GM21367 (cell line): ENCODE data around the gene ZNF219.

Source experiments
- ATAC-seq: cut with Tn5 transposase; IDR thresholded peaks from one replicate; pipeline ENCODE4 v1.9.1; 2021; ENCODE audit not compliant: unreplicated experiment

ZNF219 gene

DNA sequence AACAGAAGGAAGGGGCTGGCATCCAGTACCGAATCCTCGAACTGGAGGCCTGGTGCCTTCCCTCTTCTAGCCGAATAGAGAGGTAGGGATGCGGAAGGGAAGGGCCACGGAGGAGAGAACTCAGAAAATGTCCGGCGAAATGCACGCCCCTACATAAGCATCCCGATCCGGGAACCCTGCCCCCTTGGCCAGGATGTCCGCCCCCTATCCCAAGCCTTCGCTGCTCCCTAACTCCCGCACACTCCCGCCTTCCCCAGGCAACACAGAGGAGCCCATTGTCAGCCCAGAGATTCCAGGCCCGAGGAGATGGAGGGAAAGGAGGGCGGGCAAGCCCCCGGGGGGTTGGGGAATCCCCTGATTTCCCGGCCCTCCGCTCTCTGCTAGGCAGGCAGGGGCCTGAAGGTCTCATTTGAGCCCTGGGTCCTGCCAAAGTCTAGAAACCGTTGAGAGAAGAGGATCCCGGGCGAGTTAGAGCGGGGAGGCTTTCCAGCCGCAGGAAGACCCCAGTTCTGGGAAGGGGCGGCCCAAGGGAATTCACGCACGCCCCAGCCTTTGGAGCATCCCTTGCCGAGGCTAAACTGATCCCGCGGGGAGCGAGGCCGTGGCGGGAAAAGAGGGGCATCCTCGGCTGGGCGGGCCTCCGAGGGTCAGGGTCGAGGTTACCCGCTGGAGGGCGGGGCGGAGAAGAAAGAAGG is 28.9 kb downstream of the ZNF219 start:
- ATAC-seq, result no peak

DNA sequence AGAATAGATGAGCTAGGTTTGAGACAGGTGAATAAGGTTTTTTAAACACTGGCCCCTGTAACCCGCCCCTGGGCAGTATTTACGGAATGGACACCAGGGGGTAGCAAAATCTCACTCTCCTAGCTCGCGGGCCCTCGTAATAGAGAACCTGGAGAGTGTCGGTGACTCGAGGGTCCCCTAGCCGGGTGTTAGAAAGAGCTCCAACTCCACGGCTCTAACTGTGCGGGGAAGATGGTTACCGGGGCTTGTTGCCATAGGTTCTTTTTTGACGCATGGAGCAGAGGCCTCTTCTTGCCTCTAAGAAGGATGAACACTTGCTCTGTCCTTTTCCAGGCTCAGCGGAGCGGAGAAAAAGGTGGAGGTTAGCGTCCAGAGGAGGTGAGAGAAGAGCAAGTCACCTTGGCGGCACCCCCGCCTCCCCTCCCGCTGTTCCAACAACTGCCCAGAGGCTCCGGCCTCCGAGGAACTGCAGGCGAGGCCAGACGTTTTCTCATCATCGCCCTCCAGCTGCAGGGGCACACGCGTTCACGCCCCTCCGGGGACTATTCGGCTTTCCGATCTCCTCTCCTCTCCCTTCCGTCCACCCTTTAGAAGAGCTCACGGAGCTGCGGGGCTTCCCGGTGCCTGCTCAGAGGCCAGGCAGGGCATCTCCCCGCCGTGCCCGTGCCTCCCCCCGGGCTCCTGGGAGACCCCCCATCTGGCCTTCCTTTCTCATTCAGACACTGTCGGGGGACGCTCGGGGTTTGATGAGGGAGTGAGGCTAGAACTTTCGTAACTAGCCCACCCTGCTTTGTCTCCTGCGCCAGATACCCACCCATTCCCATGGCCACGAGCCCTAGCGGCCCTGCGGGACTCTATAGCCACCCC is 29.7 kb downstream of the ZNF219 start:
- ATAC-seq, result no peak

GRCh38 chr14:21066882-21067502 is 31.5 kb downstream of the ZNF219 start:
- ATAC-seq, result no peak

GRCh38 chr14:21063479-21063878 is 35.0 kb downstream of the ZNF219 start:
- ATAC-seq, result no peak

GRCh38 chr14:21061347-21061668 is 37.1 kb downstream of the ZNF219 start:
- ATAC-seq, result no peak

DNA sequence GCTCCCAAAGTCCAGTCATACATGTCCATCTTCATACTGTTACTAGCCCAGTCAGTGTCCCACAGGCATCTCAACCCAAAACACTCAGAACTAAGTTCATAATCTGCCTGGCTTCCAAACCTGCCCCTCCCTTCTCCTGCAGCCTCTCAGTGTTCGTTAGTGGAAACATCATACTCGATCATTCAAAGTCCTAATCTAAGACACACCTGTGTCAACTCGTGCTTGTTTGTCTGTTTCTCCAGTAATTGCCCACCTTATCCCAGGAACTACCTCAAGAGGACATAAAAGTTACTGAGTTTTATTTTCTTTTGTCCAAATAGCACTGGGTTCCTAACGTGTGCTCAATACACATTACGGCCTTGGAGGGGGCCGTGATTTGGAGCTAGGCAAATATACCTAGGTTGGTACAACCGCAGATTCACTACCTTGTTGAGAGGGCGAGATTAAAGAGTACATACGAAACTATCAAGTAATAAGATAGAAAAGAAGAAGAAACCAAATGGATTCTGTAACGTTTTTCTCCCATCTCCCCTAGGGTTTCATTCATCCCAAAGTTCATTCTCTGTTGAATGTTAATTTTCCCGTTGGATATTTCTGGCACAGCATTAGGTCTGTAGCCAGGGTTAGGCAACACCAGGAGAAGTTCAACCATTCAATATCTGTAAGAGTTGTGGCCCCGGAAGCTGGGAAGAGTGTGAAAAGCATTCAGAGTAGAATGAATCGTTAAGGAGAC is 37.7 kb downstream of the ZNF219 start:
- no peak for ATAC-seq

DNA sequence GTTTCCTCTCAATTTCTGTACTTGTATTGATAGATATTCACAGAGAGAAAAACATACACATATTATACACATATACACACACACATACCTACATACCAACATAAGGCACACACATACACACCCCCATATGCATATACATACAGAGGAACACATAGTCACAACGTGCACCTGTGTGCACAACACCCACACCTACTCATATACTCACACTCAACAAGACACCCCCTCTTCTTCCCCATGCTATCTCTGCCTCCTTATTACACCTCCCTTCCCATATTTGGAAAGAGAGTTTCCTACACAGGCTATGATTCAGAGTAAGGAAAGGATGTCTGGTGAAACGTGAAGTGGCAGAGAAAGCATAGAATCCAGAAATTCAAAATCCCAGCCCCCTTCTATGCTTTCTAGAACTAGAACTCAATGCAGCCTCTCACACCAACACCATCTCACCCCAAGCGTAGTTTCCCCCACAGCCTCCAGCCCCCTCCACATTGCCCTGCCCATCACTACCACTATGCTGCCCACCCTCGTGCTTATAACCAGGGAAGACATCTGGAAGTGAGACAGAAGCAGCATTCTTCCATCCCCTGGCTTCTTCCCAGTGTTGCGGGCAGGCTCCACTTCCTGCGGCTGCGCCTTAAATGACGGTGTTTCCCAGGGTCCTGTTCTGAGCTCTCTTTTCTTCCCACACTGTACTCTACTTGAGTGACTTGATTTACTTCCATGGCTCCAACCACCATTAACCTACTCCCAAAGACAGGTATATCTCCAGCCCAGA is 38.4 kb downstream of the ZNF219 start:
- ATAC-seq, result no peak

- ATAC-seq, result no peak
Measured at GRCh38 chr14:21058903-21059302, 39.6 kb downstream of the ZNF219 start.

GRCh38 chr14:21057803-21058675 is 40.4 kb downstream of the ZNF219 start, which contains the start of gene RNASE8:
TSS of gene RNASE8 (plus strand) at chr14:21057822. CDS start at chr14:21057893, 71 bp downstream.
- ATAC-seq, result no peak

DNA sequence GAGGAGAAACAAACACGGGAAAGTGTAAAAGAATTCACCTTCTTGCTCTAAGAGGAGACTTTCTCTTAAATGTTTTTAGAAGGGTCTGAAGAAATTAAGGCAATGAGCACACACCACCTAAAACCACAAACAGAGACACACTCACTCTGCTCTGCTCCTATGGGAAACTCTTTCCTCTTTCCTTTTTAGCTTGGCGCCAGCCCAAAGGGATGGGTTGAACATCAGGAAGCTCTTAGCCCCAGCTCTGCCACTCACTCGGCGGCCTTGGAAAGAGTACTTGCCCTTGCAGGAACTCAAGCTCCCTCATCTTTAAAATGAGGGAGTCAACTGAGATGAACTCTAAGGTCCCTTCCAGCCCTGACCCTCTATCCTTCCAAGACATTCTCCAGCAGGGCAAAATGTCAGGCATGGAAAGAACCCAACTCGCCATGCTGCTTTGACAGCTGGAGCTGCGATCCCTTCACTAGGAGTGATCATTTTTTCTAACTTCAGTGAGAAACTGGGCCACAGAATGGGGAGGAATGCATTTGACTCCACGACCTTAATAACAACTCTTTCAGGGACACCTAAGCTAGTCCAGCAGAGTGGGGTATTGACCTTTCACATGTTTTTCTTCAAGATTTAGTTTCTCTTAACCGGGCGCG is 41.8 kb downstream of the ZNF219 start:
- ATAC-seq, result no peak

- no peak for ATAC-seq
Measured at GRCh38 chr14:21055432-21056117, 42.9 kb downstream of the ZNF219 start.

GRCh38 chr14:21054768-21055145 is 43.7 kb downstream of the ZNF219 start:
- ATAC-seq, result no peak

GRCh38 chr14:21054123-21054767 is 44.2 kb downstream of the ZNF219 start:
- ATAC-seq, result no peak

DNA sequence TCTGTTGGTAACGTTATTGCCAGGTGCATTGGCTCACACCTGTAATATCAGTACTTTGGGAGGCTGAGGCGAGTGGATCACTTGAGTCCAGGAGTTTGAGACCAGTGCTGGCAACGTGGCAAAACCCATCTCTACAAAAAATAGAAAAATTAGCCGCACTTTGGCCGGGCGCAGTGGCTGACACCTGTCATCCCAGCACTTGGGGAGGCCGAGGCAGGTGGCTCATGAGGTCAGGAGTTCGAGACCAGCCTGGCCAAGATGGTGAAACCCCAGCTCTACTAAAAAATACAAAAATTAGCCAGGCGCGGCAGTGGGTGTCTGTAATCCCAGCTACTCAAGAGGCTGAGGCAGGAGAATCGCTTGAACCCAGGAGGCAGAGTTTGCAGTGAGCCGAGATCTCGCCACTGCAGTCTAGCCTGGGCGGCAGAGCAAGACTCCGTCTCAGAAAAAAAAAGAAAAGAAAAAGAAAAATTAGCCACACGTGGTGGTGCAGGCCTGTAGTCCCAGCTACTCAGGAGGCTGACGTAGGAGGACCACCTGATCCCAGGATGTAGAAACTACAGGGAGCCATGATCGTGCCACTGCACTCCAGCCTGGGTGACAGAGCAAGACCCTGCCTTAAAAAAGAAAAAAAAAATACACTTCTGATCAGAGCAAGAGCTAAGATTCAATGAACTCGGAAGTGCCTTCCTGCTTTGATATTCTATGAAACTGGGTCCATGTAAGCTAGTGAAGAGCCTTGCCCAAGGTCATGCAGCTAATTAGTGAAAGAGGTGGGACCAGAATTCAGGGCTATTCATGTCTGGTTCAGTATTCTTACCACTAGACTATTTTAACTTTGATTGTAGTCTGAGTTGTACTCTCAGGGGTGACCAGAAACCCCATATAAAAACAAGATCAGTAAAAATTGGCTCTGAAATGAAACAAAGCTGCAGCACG is 45.0 kb downstream of the ZNF219 start:
- ATAC-seq, result no peak

DNA sequence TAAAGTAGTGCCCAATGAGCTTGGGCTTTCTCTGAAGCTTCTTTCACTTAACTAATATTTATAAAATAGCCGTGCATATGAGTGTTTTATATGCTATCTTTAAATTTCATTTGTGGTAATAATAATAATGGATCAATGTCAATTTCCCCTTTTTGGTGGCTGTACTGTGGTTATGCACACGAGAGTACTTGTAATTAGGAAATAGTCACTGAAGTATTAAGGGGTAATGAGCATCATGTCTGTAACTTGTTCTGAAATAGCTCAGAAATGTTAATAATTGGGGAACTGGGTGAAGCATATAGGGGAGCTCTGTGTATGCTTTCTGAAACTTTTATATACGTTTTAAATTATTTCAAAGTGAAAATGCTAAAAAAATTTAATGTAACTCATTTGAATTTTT is 47.9 kb downstream of the ZNF219 start:
- ATAC-seq, result no peak

GRCh38 chr14:21049271-21049673 is 49.2 kb downstream of the ZNF219 start:
- ATAC-seq, result no peak

- no peak for ATAC-seq
Measured at GRCh38 chr14:21048638-21049037, 49.8 kb downstream of the ZNF219 start.
